IPS DF 6.9 (cell line): ENCODE data around the gene BRIP1.
"Not testable (repeated sequence)": the region's sequence is repeated elsewhere in the genome, so short reads cannot be mapped to it uniquely, and the experiment has no call there.

ENCODE experiments used
- DNase-seq: peaks from one replicate; pipeline ENCODE4 v3.0.0-alpha.2; 2013; ENCODE audit warnings: low read depth, low spot score
- H3K27ac ChIP-seq: one replicate; pipeline ENCODE4 v1.5.1; 2013; ENCODE audit warnings: low read length, control low read depth
- H3K27me3 ChIP-seq: 2 replicates; pipeline ENCODE4 v1.6.1; 2013; ENCODE audit warnings: mild to moderate bottlenecking, low read length; ENCODE audit not compliant: control insufficient read depth, insufficient read depth
- H3K36me3 ChIP-seq: 2 replicates; pipeline ENCODE4 v1.6.1; 2013; ENCODE audit warnings: low read length; ENCODE audit not compliant: control insufficient read depth, insufficient read depth
- H3K4me1 ChIP-seq: 2 replicates; pipeline ENCODE4 v1.6.1; 2013; ENCODE audit warnings: low read length; ENCODE audit not compliant: control insufficient read depth, insufficient read depth
- H3K4me3 ChIP-seq: 2 replicates; pipeline ENCODE4 v1.5.1; 2013; ENCODE audit warnings: mild to moderate bottlenecking, low read length
- H3K9me3 ChIP-seq: 2 replicates; pipeline ENCODE4 v1.6.1; 2013; ENCODE audit warnings: low read length, inconsistent platforms; ENCODE audit not compliant: control insufficient read depth, insufficient read depth
- WGBS: extraction: QIAGEN DNeasy Blood & Tissue Kit; methylation state at CpG from one replicate; pipeline ENCODE4 v1.1.7; 2013; ENCODE audit warnings: mixed read lengths, missing lambda C conversion rate; ENCODE audit not compliant: insufficient read length, insufficient coverage; 5-methylcytosine and 5-hydroxymethylcytosine counted together

BRIP1 gene

GRCh38 chr17:61687769-61688168 is 175.6 kb downstream of the BRIP1 start:
- WGBS = no CpG with 5 or more reads among the region's 2 CpGs
- no peak overlapping the region for H3K4me3 ChIP-seq
- no peaks in the 10 kb centered on the region for H3K9me3 ChIP-seq
- H3K27me3 ChIP-seq = no peaks in the 10 kb centered on the region
- no peak overlapping the region for H3K27ac ChIP-seq
- H3K4me1 ChIP-seq = no peaks in the 10 kb centered on the region
- no peaks in the 10 kb centered on the region for H3K36me3 ChIP-seq
- DNase-seq = no peak

GRCh38 chr17:61686113-61686512 is 177.2 kb downstream of the BRIP1 start:
- H3K36me3 ChIP-seq = no peaks in the 10 kb centered on the region
- no peak for DNase-seq
- WGBS = no CpG with 5 or more reads among the region's 1 CpG
- H3K27me3 ChIP-seq = no peaks in the 10 kb centered on the region
- no peak overlapping the region for H3K4me3 ChIP-seq
- no peaks in the 10 kb centered on the region for H3K4me1 ChIP-seq
- H3K27ac ChIP-seq = no peak overlapping the region
- no peaks in the 10 kb centered on the region for H3K9me3 ChIP-seq

GRCh38 chr17:61684818-61685217 is 178.5 kb downstream of the BRIP1 start:
- no peaks in the 10 kb centered on the region for H3K27me3 ChIP-seq
- no peak overlapping the region for H3K27ac ChIP-seq
- no peak overlapping the region for H3K4me3 ChIP-seq
- no CpG with 5 or more reads among the region's 5 CpGs for WGBS
- no peak for DNase-seq
- H3K36me3 ChIP-seq = no peaks in the 10 kb centered on the region
- no peaks in the 10 kb centered on the region for H3K4me1 ChIP-seq
- no peaks in the 10 kb centered on the region for H3K9me3 ChIP-seq

- Histone ChIP-seq H3K27me3 (no peaks in the 10 kb centered on the region), H3K4me1 (no peaks in the 10 kb centered on the region), H3K4me3 (no peak overlapping the region), H3K9me3 (no peaks in the 10 kb centered on the region), H3K27ac (no peak overlapping the region), H3K36me3 (no peaks in the 10 kb centered on the region)
- WGBS = no CpG with 5 or more reads among the region's 1 CpG
- DNase-seq = no peak
Measured at GRCh38 chr17:61684172-61684571, 179.2 kb downstream of the BRIP1 start.

- WGBS = no CpG with 5 or more reads among the region's 2 CpGs
- H3K9me3 ChIP-seq = no peaks in the 10 kb centered on the region
- H3K27me3 ChIP-seq = no peaks in the 10 kb centered on the region
- H3K4me3 ChIP-seq = no peak overlapping the region
- no peaks in the 10 kb centered on the region for H3K4me1 ChIP-seq
- no peak for DNase-seq
- no peak overlapping the region for H3K27ac ChIP-seq
- H3K36me3 ChIP-seq = no peaks in the 10 kb centered on the region
Measured at GRCh38 chr17:61683466-61683865, 179.9 kb downstream of the BRIP1 start.

- no CpG with 5 or more reads among the region's 10 CpGs for WGBS
Measured at GRCh38 chr17:61680921-61681320, 182.4 kb downstream of the BRIP1 start.

GRCh38 chr17:61678339-61678738 is 185.0 kb downstream of the BRIP1 start:
- no CpG with 5 or more reads among the region's 1 CpG for WGBS
- H3K27me3 ChIP-seq = no peaks in the 10 kb centered on the region

More at GRCh38 chr17:61680921-61681320, 182.4 kb downstream of the BRIP1 start:
- no peak for DNase-seq
- no peak overlapping the region for H3K4me3 ChIP-seq
- no peaks in the 10 kb centered on the region for H3K36me3 ChIP-seq
- H3K27ac ChIP-seq = no peak overlapping the region
- no peaks in the 10 kb centered on the region for H3K9me3 ChIP-seq
- H3K27me3 ChIP-seq = no peaks in the 10 kb centered on the region
- H3K4me1 ChIP-seq = no peaks in the 10 kb centered on the region

GRCh38 chr17:61677150-61677811 is 186.0 kb downstream of the BRIP1 start:
- WGBS = no CpG with 5 or more reads among the region's 7 CpGs
- H3K36me3 ChIP-seq, H3K4me1 ChIP-seq, H3K4me3 ChIP-seq, H3K27me3 ChIP-seq, DNase-seq, H3K9me3 ChIP-seq, H3K27ac ChIP-seq: not testable (repeated sequence)

More at GRCh38 chr17:61678339-61678738, 185.0 kb downstream of the BRIP1 start:
- DNase-seq = no peak
- H3K36me3 ChIP-seq = no peaks in the 10 kb centered on the region
- H3K4me1 ChIP-seq = no peaks in the 10 kb centered on the region
- H3K4me3 ChIP-seq = no peak overlapping the region
- H3K9me3 ChIP-seq = no peaks in the 10 kb centered on the region
- no peak overlapping the region for H3K27ac ChIP-seq

- H3K4me1 ChIP-seq, H3K27ac ChIP-seq, H3K9me3 ChIP-seq, DNase-seq, H3K4me3 ChIP-seq, H3K27me3 ChIP-seq, H3K36me3 ChIP-seq: not testable (repeated sequence)
Measured at GRCh38 chr17:61676522-61676921, 186.8 kb downstream of the BRIP1 start.

- not testable (repeated sequence) for DNase-seq, H3K27ac ChIP-seq, H3K9me3 ChIP-seq, H3K4me3 ChIP-seq, H3K27me3 ChIP-seq, H3K4me1 ChIP-seq, H3K36me3 ChIP-seq
- no CpG with 5 or more reads among the region's 2 CpGs for WGBS
Measured at GRCh38 chr17:61674609-61675008, 188.7 kb downstream of the BRIP1 start.
